HEK293 (cell line): ENCODE data around the gene AGPAT4.

Experiments used
- CTCF ChIA-PET: fragments of 350-600 bp; formaldehyde crosslinking; extraction: SDS; loops from one replicate; lab custom pipeline; 2021; ENCODE audit warnings: antibody characterized with exemption; lab: Yijun Ruan, JAX
- POLR2A ChIA-PET: fragments of 300-600 bp; formaldehyde crosslinking; extraction: SDS; loops from one replicate; lab custom pipeline; 2020; ENCODE audit warnings: antibody characterized with exemption, inconsistent platforms; lab: Yijun Ruan, JAX
- H3K27ac ChIP-seq: fragments of 200-500 bp; sonication (Bioruptor generic); 2 replicates; pipeline ENCODE4 v1.5.1; 2014; ENCODE audit warnings: low read depth, low read length, control low read depth, inconsistent platforms; ENCODE audit errors: extremely low read depth
- H3K36me3 ChIP-seq, 2 experiments: fragments of 200-500 bp in 1 of 2; sonication (Bioruptor generic) in 1 of 2; 1 replicate in 1 of 2; 2 replicates in 1 of 2; pipeline ENCODE4 v1.5.1; 2014 to 2017; ENCODE audit warnings: inconsistent platforms in 2 of 2, low read length in 2 of 2; ENCODE audit not compliant: control insufficient read depth in 2 of 2, insufficient read depth in 1 of 2
- H3K4me1 ChIP-seq: fragments of 200-500 bp; sonication (Bioruptor generic); 2 replicates; pipeline ENCODE4 v1.5.1; 2014; ENCODE audit warnings: mild to moderate bottlenecking, low read length, inconsistent platforms; ENCODE audit not compliant: control insufficient read depth, insufficient read depth
- H3K4me3 ChIP-seq: 2 replicates; pipeline ENCODE4 v1.5.1; 2011; ENCODE audit warnings: low read depth, mild to moderate bottlenecking, control low read depth, low read length, moderate library complexity
- H3K9me3 ChIP-seq: fragments of 200-500 bp; sonication (Bioruptor generic); 2 replicates; pipeline ENCODE4 v1.5.1; 2014; ENCODE audit warnings: low read depth, low read length, inconsistent platforms; ENCODE audit not compliant: control insufficient read depth, insufficient read depth
- KLF7 ChIP-seq: fragments of 450-650 bp; formaldehyde crosslinking; IDR thresholded peaks from 2 replicates; pipeline ENCODE4 v1.5.1; 2016; ENCODE audit warnings: missing biosample characterization, missing genetic modification characterization, borderline replicate concordance
- PRDM1 ChIP-seq: fragments of 450-650 bp; formaldehyde crosslinking; IDR thresholded peaks from 2 replicates; pipeline ENCODE4; 2016; ENCODE audit warnings: missing biosample characterization, missing genetic modification characterization
- RBAK ChIP-seq: fragments of 450-650 bp; formaldehyde crosslinking; IDR thresholded peaks from 2 replicates; pipeline ENCODE4 v1.5.1; 2016; ENCODE audit warnings: missing biosample characterization, missing genetic modification characterization
- SCRT1 ChIP-seq: fragments of 450-650 bp; formaldehyde crosslinking; IDR thresholded peaks from 2 replicates; pipeline ENCODE4 v1.5.1; 2016; ENCODE audit warnings: missing biosample characterization, missing genetic modification characterization, borderline replicate concordance
- SETDB1 ChIP-seq: IDR thresholded peaks from one replicate; pipeline ENCODE4 v1.6.1; 2017; ENCODE audit warnings: mild to moderate bottlenecking, low read length, moderate library complexity, mixed read lengths; ENCODE audit not compliant: insufficient read length
- TCF7L2 ChIP-seq: IDR thresholded peaks from 2 replicates; pipeline ENCODE4 v1.6.1; 2011; ENCODE audit warnings: low read depth, mild to moderate bottlenecking, inconsistent platforms, low read length, moderate library complexity, borderline replicate concordance
- TRIM28 ChIP-seq: IDR thresholded peaks from 2 replicates; pipeline ENCODE4 v1.6.1; 2011; ENCODE audit warnings: low read length, control low read depth, borderline replicate concordance
- ZBTB1 ChIP-seq: fragments of 450-650 bp; formaldehyde crosslinking; IDR thresholded peaks from 2 replicates; pipeline ENCODE4 v1.5.1; 2016; ENCODE audit warnings: missing biosample characterization, missing genetic modification characterization
- ZFHX2 ChIP-seq: fragments of 450-650 bp; formaldehyde crosslinking; conservative IDR thresholded peaks from 2 replicates; pipeline ENCODE4 v1.5.1; 2016; ENCODE audit warnings: missing biosample characterization, missing genetic modification characterization
- ZIC2 ChIP-seq: fragments of 450-650 bp; formaldehyde crosslinking; IDR thresholded peaks from 2 replicates; pipeline ENCODE4 v1.5.1; 2016; ENCODE audit warnings: missing biosample characterization, missing genetic modification characterization
- ZNF10 ChIP-seq: fragments of 450-650 bp; formaldehyde crosslinking; IDR thresholded peaks from 2 replicates; pipeline ENCODE4 v1.5.1; 2017; ENCODE audit warnings: missing biosample characterization, missing genetic modification characterization
- ZNF19 ChIP-seq: fragments of 450-650 bp; formaldehyde crosslinking; IDR thresholded peaks from 2 replicates; pipeline ENCODE4; 2016; ENCODE audit warnings: missing biosample characterization, missing genetic modification characterization, low read depth
- ZNF404 ChIP-seq: fragments of 450-650 bp; formaldehyde crosslinking; IDR thresholded peaks from 2 replicates; pipeline ENCODE4 v1.5.1; 2017; ENCODE audit warnings: missing biosample characterization, missing genetic modification characterization
- ZNF510 ChIP-seq: fragments of 450-650 bp; formaldehyde crosslinking; IDR thresholded peaks from 2 replicates; pipeline ENCODE4 v1.5.1; 2018; ENCODE audit warnings: mild to moderate bottlenecking, missing genetic modification characterization, missing biosample characterization; ENCODE audit not compliant: insufficient replicate concordance
- ZNF544 ChIP-seq: fragments of 450-650 bp; formaldehyde crosslinking; IDR thresholded peaks from 2 replicates; pipeline ENCODE4 v1.5.0; 2017; ENCODE audit warnings: missing biosample characterization, missing genetic modification characterization
- ZNF624 ChIP-seq: fragments of 450-650 bp; formaldehyde crosslinking; IDR thresholded peaks from 2 replicates; pipeline ENCODE4 v1.5.1; 2017; ENCODE audit warnings: missing biosample characterization, missing genetic modification characterization
- ZNF658 ChIP-seq: fragments of 450-650 bp; formaldehyde crosslinking; IDR thresholded peaks from 2 replicates; pipeline ENCODE4; 2016; ENCODE audit warnings: missing biosample characterization, missing genetic modification characterization
- ZNF791 ChIP-seq: fragments of 450-650 bp; formaldehyde crosslinking; IDR thresholded peaks from 2 replicates; pipeline ENCODE4 v1.5.1; 2016; ENCODE audit warnings: missing biosample characterization, missing genetic modification characterization
- ZXDB ChIP-seq: fragments of 450-650 bp; formaldehyde crosslinking; IDR thresholded peaks from 2 replicates; pipeline ENCODE4 v1.5.1; 2016; ENCODE audit warnings: missing biosample characterization, missing genetic modification characterization
- TF ChIP-seq, protein P1 (sequence below): fragments of 450-650 bp; formaldehyde crosslinking; conservative IDR thresholded peaks from 2 replicates; pipeline ENCODE4 v1.5.1; 2016; ENCODE audit warnings: low read depth, missing biosample characterization, missing genetic modification characterization
- TF ChIP-seq, protein P2 (sequence below): fragments of 450-650 bp; formaldehyde crosslinking; IDR thresholded peaks from 2 replicates; pipeline ENCODE4 v1.5.1; 2016; ENCODE audit warnings: missing biosample characterization, missing genetic modification characterization
- TF ChIP-seq, protein P3 (sequence below): fragments of 450-650 bp; formaldehyde crosslinking; IDR thresholded peaks from 2 replicates; pipeline ENCODE4 v1.5.1; 2016; ENCODE audit warnings: missing biosample characterization, missing genetic modification characterization
- TF ChIP-seq, protein P4 (sequence below): IDR thresholded peaks from 2 replicates; pipeline ENCODE4 v1.6.1; 2011; ENCODE audit warnings: mild to moderate bottlenecking, low read depth, low read length, borderline replicate concordance
- TF ChIP-seq, protein P5 (sequence below): fragments of 450-650 bp; formaldehyde crosslinking; IDR thresholded peaks from 2 replicates; pipeline ENCODE4 v1.5.1; 2016; ENCODE audit warnings: missing biosample characterization, missing genetic modification characterization

The AGPAT4 gene

DNA sequence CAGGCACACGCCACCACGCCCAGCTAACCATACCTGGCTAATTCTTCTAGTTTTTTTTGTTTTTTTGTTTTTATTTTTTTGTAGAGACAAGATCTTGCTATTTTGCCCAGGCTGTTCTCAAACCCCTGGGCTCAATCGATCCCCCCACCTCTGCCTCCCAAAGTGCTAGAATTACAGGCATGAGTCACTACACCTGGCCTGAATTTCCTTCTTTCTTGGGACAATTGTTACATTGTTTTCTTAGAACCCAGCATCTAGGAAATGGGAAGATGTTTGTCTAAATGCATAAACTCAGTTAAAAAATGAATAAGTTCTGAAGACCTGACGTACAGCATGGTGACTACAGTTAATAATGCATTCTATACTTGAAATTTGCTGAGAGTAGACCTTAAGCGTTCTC, 10.8 kb upstream of the AGPAT4 start:
- H3K4me3 ChIP-seq = no peak overlapping the region
- TF ChIP-seq ZNF10 = no peak
- no peak for TF ChIP-seq ZXDB (tag by site-specific recombination)
- no peak for TF ChIP-seq ZNF658 (tag by site-specific recombination)
- TF ChIP-seq, protein P1, sequence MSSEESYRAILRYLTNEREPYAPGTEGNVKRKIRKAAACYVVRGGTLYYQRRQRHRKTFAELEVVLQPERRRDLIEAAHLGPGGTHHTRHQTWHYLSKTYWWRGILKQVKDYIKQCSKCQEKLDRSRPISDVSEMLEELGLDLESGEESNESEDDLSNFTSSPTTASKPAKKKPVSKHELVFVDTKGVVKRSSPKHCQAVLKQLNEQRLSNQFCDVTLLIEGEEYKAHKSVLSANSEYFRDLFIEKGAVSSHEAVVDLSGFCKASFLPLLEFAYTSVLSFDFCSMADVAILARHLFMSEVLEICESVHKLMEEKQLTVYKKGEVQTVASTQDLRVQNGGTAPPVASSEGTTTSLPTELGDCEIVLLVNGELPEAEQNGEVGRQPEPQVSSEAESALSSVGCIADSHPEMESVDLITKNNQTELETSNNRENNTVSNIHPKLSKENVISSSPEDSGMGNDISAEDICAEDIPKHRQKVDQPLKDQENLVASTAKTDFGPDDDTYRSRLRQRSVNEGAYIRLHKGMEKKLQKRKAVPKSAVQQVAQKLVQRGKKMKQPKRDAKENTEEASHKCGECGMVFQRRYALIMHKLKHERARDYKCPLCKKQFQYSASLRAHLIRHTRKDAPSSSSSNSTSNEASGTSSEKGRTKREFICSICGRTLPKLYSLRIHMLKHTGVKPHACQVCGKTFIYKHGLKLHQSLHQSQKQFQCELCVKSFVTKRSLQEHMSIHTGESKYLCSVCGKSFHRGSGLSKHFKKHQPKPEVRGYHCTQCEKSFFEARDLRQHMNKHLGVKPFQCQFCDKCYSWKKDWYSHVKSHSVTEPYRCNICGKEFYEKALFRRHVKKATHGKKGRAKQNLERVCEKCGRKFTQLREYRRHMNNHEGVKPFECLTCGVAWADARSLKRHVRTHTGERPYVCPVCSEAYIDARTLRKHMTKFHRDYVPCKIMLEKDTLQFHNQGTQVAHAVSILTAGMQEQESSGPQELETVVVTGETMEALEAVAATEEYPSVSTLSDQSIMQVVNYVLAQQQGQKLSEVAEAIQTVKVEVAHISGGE (tag by site-specific recombination) = no peak
- TF ChIP-seq ZNF544 (tag by site-specific recombination) = no peak
- no peak for TF ChIP-seq ZNF510
- no peak for TF ChIP-seq TRIM28
- no peak for TF ChIP-seq ZFHX2 (tag by site-specific recombination)
- no peaks in the 10 kb centered on the region for H3K9me3 ChIP-seq
- ChIA-PET POLR2A (interaction anchor here (1.6 kb wide), 1 partner anchor 11 kb away, joined by 6 read pairs; the partner anchor contains the start of gene AGPAT4), CTCF (interaction anchor here (0.5 to 1.4 kb wide), 2 partner anchors 16 to 86 kb away, joined by 4 to 5 read pairs; no protein-coding TSS in a partner anchor)
- no peaks in the 10 kb centered on the region for H3K36me3 ChIP-seq
- H3K4me1 ChIP-seq = no peaks in the 10 kb centered on the region
- no peak overlapping the region for H3K27ac ChIP-seq

DNA sequence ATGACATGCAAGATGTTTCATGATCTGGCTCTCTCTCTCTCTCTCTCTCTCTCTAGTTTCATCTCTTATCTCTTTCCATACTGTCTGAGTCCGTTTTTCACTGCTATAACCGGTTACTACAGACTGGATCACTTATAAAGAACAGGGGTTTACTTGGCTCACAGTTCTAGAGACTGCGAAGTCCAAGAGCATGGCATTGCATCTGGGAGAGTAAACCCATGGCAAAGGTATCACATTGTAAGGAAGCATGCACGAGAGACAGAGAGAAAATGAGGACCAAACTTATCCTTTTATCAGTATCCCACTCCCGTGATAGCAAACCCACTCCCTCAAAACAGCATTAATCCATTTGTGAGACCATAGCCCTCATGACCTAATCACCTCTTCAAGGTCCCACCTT, 7.2 kb upstream of the AGPAT4 start:
- no peak overlapping the region for H3K27ac ChIP-seq
- no peaks in the 10 kb centered on the region for H3K9me3 ChIP-seq
- H3K4me3 ChIP-seq = no peak overlapping the region
- no peaks in the 10 kb centered on the region for H3K36me3 ChIP-seq
- no peaks in the 10 kb centered on the region for H3K4me1 ChIP-seq
- TF ChIP-seq ZNF404 (tag by site-specific recombination) (no peak), ZNF19 (tag by site-specific recombination) (no peak), ZNF791 (no peak), SETDB1 (peak; percentile 76), RBAK (no peak), PRDM1 (tag by site-specific recombination) (no peak)
- TF ChIP-seq, protein P2, sequence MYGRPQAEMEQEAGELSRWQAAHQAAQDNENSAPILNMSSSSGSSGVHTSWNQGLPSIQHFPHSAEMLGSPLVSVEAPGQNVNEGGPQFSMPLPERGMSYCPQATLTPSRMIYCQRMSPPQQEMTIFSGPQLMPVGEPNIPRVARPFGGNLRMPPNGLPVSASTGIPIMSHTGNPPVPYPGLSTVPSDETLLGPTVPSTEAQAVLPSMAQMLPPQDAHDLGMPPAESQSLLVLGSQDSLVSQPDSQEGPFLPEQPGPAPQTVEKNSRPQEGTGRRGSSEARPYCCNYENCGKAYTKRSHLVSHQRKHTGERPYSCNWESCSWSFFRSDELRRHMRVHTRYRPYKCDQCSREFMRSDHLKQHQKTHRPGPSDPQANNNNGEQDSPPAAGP (tag by site-specific recombination) = no peak
- TF ChIP-seq, protein P3, sequence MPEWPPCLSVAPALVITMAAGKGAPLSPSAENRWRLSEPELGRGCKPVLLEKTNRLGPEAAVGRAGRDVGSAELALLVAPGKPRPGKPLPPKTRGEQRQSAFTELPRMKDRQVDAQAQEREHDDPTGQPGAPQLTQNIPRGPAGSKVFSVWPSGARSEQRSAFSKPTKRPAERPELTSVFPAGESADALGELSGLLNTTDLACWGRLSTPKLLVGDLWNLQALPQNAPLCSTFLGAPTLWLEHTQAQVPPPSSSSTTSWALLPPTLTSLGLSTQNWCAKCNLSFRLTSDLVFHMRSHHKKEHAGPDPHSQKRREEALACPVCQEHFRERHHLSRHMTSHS (tag by site-specific recombination) = no peak
- TF ChIP-seq, all 188 proteins: peak for 1
- POLR2A ChIA-PET = no interaction called here
- CTCF ChIA-PET = no interaction called here

DNA sequence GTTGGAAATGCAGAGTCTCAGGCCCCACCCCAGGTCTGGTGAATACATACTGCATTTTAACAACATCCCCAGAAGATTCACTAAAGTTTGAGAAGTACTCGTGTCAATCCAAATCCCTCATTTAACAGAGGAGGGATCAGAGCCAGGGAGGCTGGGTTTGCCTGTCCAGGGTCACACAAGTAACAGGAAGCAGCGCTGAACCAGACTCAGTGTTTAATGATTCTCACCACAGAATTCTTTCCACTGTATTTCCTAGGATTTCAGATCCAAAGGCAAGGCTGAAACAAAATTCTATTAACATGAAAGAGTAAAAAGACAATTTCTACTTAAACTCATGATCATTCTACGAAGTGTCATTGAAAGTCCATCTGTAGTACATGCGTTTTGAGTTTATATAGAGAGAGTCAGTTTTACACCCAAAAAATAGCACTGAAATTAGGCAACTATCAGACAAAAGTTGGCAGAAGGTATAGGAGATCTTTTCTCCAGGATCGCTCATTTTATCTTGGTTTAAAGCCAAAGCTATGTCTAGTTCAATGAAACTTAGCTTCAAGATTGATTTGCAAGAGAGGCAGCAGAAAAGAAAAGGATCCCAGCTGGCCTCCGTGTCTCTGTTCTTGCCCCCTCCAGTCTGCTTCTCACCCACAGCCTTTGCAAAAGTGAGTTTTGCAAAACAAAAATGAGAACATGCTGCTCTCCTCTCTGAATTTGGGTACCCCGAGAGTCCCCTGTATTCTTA, 6.0 kb upstream of the AGPAT4 start:
- Histone ChIP-seq H3K4me3 (no peak overlapping the region), H3K4me1 (no peaks in the 10 kb centered on the region), H3K36me3 (no peaks in the 10 kb centered on the region), H3K9me3 (no peaks in the 10 kb centered on the region), H3K27ac (no peak overlapping the region)
- CTCF ChIA-PET = no interaction called here
- no peak for TF ChIP-seq ZIC2 (tag by site-specific recombination)
- no peak for TF ChIP-seq ZBTB1 (tag by site-specific recombination)
- no peak for TF ChIP-seq SCRT1 (tag by site-specific recombination)
- TF ChIP-seq, protein P4, sequence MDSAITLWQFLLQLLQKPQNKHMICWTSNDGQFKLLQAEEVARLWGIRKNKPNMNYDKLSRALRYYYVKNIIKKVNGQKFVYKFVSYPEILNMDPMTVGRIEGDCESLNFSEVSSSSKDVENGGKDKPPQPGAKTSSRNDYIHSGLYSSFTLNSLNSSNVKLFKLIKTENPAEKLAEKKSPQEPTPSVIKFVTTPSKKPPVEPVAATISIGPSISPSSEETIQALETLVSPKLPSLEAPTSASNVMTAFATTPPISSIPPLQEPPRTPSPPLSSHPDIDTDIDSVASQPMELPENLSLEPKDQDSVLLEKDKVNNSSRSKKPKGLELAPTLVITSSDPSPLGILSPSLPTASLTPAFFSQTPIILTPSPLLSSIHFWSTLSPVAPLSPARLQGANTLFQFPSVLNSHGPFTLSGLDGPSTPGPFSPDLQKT = no peak
- no peak for TF ChIP-seq KLF7 (tag by site-specific recombination)
- no peak for TF ChIP-seq TCF7L2
- TF ChIP-seq ZNF624 = no peak
- TF ChIP-seq, protein P5, sequence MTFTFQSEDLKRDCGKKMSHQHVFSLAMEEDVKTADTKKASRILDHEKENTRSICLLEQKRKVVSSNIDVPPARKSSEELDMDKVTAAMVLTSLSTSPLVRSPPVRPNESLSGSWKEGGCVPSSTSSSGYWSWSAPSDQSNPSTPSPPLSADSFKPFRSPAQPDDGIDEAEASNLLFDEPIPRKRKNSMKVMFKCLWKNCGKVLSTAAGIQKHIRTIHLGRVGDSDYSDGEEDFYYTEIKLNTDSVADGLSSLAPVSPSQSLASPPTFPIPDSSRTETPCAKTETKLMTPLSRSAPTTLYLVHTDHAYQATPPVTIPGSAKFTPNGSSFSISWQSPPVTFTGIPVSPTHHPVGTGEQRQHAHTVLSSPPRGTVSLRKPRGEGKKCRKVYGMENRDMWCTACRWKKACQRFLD (tag by site-specific recombination) = no peak
- POLR2A ChIA-PET = no interaction called here
